Naive B cell (primary cell): Measurements from ENCODE around the gene ZNF277. TPM values are rescaled to one million over a fixed set of nuclear protein-coding genes. Genes with fewer than 3 reads are reported as not detected.

Source experiments
- ATAC-seq, 2 donors: fragments of 150-1000 bp; cut with Tn5 transposase; 2 replicates each; pipeline ENCODE4 v1.10.0; 2021; ENCODE audit warnings: low read depth in 2 of 2, mild to moderate bottlenecking in 2 of 2, moderate library complexity in 2 of 2
- DNase-seq: peaks from one replicate; pipeline ENCODE4 v3.0.0; 2022
- H3K27ac Mint-ChIP-seq, 6 donors: one replicate each; pipeline ENCODE4 v1.8.0; 2020 to 2022; ENCODE audit warnings: mild to moderate bottlenecking in 6 of 6, mixed read lengths in 6 of 6, moderate library complexity in 5 of 6, inconsistent platforms in 2 of 6
- H3K27me3 Mint-ChIP-seq, 3 donors: one replicate each; pipeline ENCODE4 v1.8.0; 2021 to 2022; ENCODE audit warnings: mixed read lengths in 3 of 3, mild to moderate bottlenecking in 1 of 3
- H3K36me3 Mint-ChIP-seq, 2 donors: one replicate each; pipeline ENCODE4 v1.8.0; 2020 to 2022; ENCODE audit warnings: mixed read lengths in 2 of 2, inconsistent platforms in 1 of 2, mild to moderate bottlenecking in 1 of 2
- H3K4me1 Mint-ChIP-seq, 3 donors: one replicate each; pipeline ENCODE4 v1.8.0; 2020 to 2022; ENCODE audit warnings: mixed read lengths in 3 of 3, inconsistent platforms in 1 of 3, mild to moderate bottlenecking in 1 of 3, moderate library complexity in 1 of 3
- H3K4me3 Mint-ChIP-seq, 8 donors: one replicate each; pipeline ENCODE4 v1.8.0; 2020 to 2022; ENCODE audit warnings: mild to moderate bottlenecking in 8 of 8, mixed read lengths in 8 of 8, moderate library complexity in 8 of 8, inconsistent platforms in 2 of 8
- H3K9me3 Mint-ChIP-seq, 7 donors: one replicate each; pipeline ENCODE4 v1.8.0; 2020 to 2022; ENCODE audit warnings: mixed read lengths in 7 of 7, mild to moderate bottlenecking in 5 of 7, inconsistent platforms in 2 of 7, moderate library complexity in 1 of 7
- polyA plus RNA-seq, 6 donors: library from polyadenylated mRNA; unstranded; fragments of 300-500 nt; fragmentation: Illumina TruSeq; gene quantifications; one replicate each; pipeline ENCODE4 v1.2.3, GENCODE V29; 2021; ENCODE audit warnings: low read depth in 6 of 6

The ZNF277 gene, protein sequence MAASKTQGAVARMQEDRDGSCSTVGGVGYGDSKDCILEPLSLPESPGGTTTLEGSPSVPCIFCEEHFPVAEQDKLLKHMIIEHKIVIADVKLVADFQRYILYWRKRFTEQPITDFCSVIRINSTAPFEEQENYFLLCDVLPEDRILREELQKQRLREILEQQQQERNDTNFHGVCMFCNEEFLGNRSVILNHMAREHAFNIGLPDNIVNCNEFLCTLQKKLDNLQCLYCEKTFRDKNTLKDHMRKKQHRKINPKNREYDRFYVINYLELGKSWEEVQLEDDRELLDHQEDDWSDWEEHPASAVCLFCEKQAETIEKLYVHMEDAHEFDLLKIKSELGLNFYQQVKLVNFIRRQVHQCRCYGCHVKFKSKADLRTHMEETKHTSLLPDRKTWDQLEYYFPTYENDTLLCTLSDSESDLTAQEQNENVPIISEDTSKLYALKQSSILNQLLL
- polyA plus RNA-seq = 10 to 100 TPM; 13.6 to 23.8 (median 20.6) TPM

- H3K27ac Mint-ChIP-seq = peak within 1 kb of the TSS; percentile 76 to 97 (median 92)
- peak; percentile 86 to 88 for ATAC-seq
- no peaks in the 10 kb centered on the region for H3K36me3 Mint-ChIP-seq
- peaks cover 26 to 40% (median 34%) of the 10 kb centered on the region in 3 donors for H3K27me3 Mint-ChIP-seq
- H3K9me3 Mint-ChIP-seq = peaks cover 0 to 3% (median 0%) of the 10 kb centered on the region in 7 donors
- H3K4me3 Mint-ChIP-seq = peak within 1 kb of the TSS; percentile 94 to 98 (median 98)
- H3K4me1 Mint-ChIP-seq = peaks cover 34 to 40% (median 37%) of the 10 kb centered on the region in 3 donors
- peak; percentile 99 for DNase-seq
Measured at GRCh38 chr7:112206238-112206990, at the start of gene ZNF277, which contains the start of gene DOCK4. Gene ZNF277, plus strand, starts transcription at chr7:112206695. Its CDS starts 22 bp downstream, at chr7:112206717. Gene DOCK4, minus strand, starts transcription at chr7:112206399. Its CDS starts 261 bp downstream, at chr7:112206138.

DNA sequence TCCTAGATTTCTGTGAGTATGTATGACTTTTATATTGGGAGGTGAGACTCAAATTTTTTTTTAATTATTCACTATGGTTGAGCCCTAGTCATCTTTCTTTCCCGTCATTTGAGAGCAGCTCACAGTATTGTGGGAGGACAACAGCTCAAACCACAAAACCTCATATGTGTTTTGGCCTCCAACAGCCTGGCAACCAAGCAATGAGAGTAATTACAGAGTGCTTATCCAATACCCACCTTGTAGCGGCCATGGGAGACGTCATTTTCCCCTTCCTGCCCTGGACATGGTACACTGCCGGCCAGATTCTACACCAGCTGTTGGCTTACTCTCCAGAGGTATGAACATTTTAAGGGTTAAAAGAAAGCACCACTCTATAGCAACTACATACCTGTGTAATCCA lies 49.4 kb upstream of the ZNF277 start:
- Mint-ChIP-seq H3K27me3 (peaks cover 0 to 6% (median 0%) of the 10 kb centered on the region in 3 donors), H3K4me1 (peaks cover 6 to 7% (median 6%) of the 10 kb centered on the region in 3 donors), H3K4me3 (no peak overlapping the region), H3K9me3 (no peaks in the 10 kb centered on the region), H3K27ac (no peak overlapping the region), H3K36me3 (no peaks in the 10 kb centered on the region)
- DNase-seq (no peak), ATAC-seq (no peak)

DNA sequence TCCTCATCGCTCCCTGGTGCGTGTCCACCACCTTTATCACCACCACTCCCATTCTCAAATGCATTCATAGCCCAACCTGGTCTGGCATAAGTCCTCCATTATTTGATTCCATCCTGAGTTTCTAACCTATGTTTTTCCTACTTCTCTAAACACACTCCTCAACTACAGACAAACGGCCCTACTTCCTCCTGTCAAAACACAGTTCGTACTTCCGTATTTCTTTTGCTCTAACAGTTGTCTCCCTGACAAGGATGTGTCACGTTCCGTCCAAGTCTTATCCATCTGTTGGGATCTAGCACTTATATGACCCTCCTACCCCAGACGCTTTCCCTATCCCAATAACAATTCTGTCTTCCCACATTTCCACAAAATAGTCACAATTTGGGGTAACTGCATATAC lies 47.1 kb upstream of the ZNF277 start:
- DNase-seq (no peak), ATAC-seq (peak in 1 of 2 donors; percentile 43)
- H3K4me1 Mint-ChIP-seq = peaks cover 6 to 7% (median 6%) of the 10 kb centered on the region in 3 donors
- no peak overlapping the region for H3K4me3 Mint-ChIP-seq
- H3K36me3 Mint-ChIP-seq = no peaks in the 10 kb centered on the region
- peaks cover 0 to 5% (median 0%) of the 10 kb centered on the region in 3 donors for H3K27me3 Mint-ChIP-seq
- H3K27ac Mint-ChIP-seq = peak overlapping the region in 1 of 6 donors; percentile 34
- H3K9me3 Mint-ChIP-seq = no peaks in the 10 kb centered on the region

DNA sequence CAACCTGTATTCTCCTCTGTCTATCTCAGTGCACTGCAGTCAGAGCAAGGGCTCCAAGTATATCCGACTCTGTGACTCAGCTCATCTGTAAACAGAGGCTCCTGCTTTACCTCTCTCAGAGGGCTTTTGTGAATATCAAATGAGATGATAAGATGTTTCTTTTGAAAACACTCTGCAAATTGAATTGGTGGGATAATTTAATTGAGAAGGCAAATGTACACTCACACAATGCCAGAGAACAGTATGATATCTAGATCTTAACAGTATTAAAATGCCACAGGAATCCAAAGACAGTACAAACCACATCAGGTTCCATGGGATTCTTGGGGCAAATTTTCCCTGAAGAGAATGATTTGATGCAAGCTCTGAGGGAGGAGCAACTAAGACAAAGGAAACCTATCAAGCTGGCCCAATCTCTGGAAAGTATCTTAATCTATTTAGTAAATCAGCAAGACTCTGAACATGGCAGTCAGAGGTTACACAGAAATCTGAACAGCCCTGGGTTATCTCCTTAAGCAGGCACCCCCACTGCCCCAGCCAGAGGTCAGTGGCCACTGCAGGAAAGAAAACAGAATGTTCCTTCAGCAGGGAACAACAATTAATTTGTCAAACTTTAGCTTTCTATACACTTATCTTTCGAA lies 46.2 kb upstream of the ZNF277 start:
- ATAC-seq = no peak
- Mint-ChIP-seq H3K27me3 (no peaks in the 10 kb centered on the region), H3K27ac (no peak overlapping the region), H3K4me3 (no peak overlapping the region), H3K4me1 (peaks cover 6 to 7% (median 6%) of the 10 kb centered on the region in 3 donors), H3K9me3 (no peaks in the 10 kb centered on the region), H3K36me3 (no peaks in the 10 kb centered on the region)
- no peak for DNase-seq

DNA sequence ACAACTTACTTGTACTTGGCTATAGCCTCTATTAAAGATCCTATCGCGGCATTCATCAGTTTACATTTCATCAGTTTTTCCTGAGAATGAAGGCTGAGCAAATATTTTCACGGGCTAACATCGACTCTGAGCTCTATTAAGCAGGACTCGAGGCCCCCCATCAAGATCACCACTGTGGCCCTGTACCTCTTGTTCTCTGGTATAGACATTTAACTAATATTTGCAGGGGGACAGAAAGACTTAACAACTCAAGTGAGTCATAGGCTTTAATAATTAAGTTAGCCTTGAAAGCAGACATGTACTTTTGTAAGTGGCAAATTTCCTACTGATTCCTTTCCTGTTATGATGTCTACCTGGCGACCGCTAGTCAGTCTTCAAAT lies 45.7 kb upstream of the ZNF277 start:
- Mint-ChIP-seq H3K36me3 (no peaks in the 10 kb centered on the region), H3K4me3 (no peak overlapping the region), H3K4me1 (peaks cover 6 to 7% (median 6%) of the 10 kb centered on the region in 3 donors), H3K9me3 (no peaks in the 10 kb centered on the region), H3K27ac (no peak overlapping the region), H3K27me3 (no peaks in the 10 kb centered on the region)
- DNase-seq (no peak), ATAC-seq (no peak)

- H3K9me3 Mint-ChIP-seq = no peaks in the 10 kb centered on the region
- no peaks in the 10 kb centered on the region for H3K36me3 Mint-ChIP-seq
- no peak for ATAC-seq
- H3K27ac Mint-ChIP-seq = no peak overlapping the region
- H3K4me3 Mint-ChIP-seq = no peak overlapping the region
- peaks cover 6 to 7% (median 6%) of the 10 kb centered on the region in 3 donors for H3K4me1 Mint-ChIP-seq
- H3K27me3 Mint-ChIP-seq = no peaks in the 10 kb centered on the region
- no peak for DNase-seq
Measured at GRCh38 chr7:112161253-112162141, 45.0 kb upstream of the ZNF277 start.

GRCh38 chr7:112162142-112162766 lies 44.2 kb upstream of the ZNF277 start:
- Mint-ChIP-seq H3K27me3 (no peaks in the 10 kb centered on the region), H3K36me3 (no peaks in the 10 kb centered on the region), H3K9me3 (no peaks in the 10 kb centered on the region), H3K27ac (no peak overlapping the region), H3K4me3 (no peak overlapping the region), H3K4me1 (peaks cover 6 to 7% (median 6%) of the 10 kb centered on the region in 3 donors)
- DNase-seq = no peak
- ATAC-seq = no peak

DNA sequence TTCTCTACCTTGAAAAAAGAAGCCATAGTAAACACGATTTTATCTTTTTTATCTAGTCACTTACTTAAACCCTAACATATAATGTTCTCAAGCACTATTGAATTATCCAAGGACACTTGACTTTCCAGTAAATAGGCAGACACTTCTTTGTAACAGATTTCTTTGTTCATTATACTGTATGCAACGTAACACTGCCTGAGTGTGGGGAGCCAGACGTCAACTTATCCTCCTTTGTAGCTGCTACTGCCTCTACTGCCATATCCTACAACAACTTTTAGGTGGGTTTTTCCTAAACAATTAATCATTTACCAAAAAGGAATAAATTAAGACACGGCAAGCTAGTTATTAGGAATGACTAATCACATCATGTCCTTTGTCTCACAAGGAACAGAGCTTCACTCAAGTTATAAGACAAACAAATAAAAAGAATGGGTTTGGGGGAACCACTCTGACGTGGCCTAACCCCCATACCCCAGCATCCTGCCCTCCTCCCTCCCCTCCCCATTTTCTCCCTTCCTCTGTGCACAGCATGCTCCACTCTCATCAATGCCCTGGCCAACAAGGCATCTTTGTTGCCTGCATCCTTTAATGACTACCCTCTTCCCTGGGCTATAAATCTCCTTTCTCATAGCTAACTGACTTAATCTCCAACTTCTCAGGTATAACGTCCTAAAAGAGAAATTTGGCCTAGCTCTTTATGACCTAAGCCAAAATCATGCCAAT lies 43.5 kb upstream of the ZNF277 start:
- H3K27ac Mint-ChIP-seq = no peak overlapping the region
- H3K9me3 Mint-ChIP-seq = no peaks in the 10 kb centered on the region
- H3K27me3 Mint-ChIP-seq = no peaks in the 10 kb centered on the region
- DNase-seq (no peak), ATAC-seq (no peak)
- no peaks in the 10 kb centered on the region for H3K36me3 Mint-ChIP-seq
- H3K4me1 Mint-ChIP-seq = peaks cover 6 to 7% (median 6%) of the 10 kb centered on the region in 3 donors
- H3K4me3 Mint-ChIP-seq = no peak overlapping the region

DNA sequence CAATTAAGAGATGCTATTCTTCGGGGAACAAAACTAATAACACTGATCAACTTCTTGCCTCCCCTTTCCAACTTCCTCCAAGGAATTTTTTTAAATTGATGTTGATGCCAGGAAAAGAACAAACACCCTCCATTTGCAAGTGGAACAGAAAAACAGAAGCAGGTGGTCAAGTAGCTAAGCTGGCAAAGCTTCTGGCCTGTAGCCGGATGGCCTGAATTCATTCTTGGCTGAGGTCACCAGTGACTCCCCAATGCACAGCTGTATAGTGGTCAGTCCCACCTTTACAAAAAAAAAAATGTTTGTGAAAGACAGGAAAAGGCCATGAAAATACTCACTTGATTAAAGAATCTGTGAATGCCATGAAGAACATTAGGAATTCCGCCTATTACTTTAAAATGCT lies 39.3 kb upstream of the ZNF277 start:
- H3K36me3 Mint-ChIP-seq = no peaks in the 10 kb centered on the region
- ATAC-seq = no peak
- peaks cover 0 to 5% (median 5%) of the 10 kb centered on the region in 3 donors for H3K27me3 Mint-ChIP-seq
- H3K27ac Mint-ChIP-seq = no peak overlapping the region
- H3K9me3 Mint-ChIP-seq = no peaks in the 10 kb centered on the region
- H3K4me1 Mint-ChIP-seq = no peaks in the 10 kb centered on the region
- H3K4me3 Mint-ChIP-seq = no peak overlapping the region
- no peak for DNase-seq

DNA sequence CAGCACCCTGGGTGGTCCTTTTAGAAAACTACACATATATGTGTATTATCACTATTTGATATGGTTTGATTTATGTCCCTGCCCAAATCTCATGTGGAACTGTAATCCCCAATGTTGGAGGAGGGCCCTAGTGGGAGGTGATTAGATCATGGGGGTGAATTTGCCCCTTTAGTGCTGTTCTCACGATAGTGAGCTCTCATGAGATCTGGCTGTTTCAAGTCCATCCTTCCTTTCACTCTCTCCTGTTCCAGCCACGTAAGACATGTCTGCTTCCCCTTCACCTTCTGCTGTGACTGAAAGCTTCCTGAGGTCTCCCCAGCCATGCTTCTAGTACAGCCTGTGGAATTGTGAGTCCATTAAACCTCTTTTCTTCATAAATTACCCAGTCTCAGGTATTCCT lies 37.6 kb upstream of the ZNF277 start:
- Mint-ChIP-seq H3K9me3 (no peaks in the 10 kb centered on the region), H3K4me1 (no peaks in the 10 kb centered on the region), H3K27me3 (peaks cover 3 to 7% (median 5%) of the 10 kb centered on the region in 3 donors), H3K27ac (no peak overlapping the region), H3K36me3 (no peaks in the 10 kb centered on the region), H3K4me3 (no peak overlapping the region)
- ATAC-seq (no peak), DNase-seq (no peak)

DNA sequence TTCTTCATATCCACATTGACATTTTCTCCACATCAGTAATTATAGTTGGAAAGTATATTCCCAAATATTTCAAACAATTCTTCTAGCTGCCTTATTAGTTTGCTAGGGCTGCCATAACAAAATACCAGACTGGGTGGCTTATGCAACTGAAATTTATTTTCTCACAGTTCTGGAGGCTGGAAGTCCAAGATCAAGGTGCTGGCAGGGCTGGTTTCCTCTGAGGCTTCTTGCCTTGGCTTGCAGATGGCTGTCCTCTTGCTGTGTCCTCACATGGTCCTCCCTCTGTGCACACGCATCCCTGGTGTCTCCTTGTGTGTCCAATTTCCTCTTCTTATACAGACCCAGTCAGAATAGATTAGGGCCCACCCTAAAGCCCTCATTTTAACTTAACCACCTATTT lies 34.8 kb upstream of the ZNF277 start:
- Mint-ChIP-seq H3K27me3 (peaks cover 12 to 16% (median 13%) of the 10 kb centered on the region in 3 donors), H3K4me1 (no peaks in the 10 kb centered on the region), H3K36me3 (peaks cover 0 to 5% of the 10 kb centered on the region in 2 donors), H3K4me3 (no peak overlapping the region), H3K9me3 (no peaks in the 10 kb centered on the region), H3K27ac (no peak overlapping the region)
- DNase-seq = no peak
- no peak for ATAC-seq
